PC-9 (cell line): ENCODE measurements around the gene IP6K3. TPM values are rescaled to one million over a fixed set of nuclear protein-coding genes. Genes with fewer than 3 reads are reported as not detected.

Source experiments
- BruUV-seq: library from RNA; stranded (reverse); fragments of 400-500 nt; replicated peaks from 2 replicates; lab custom pipeline; 2021; lab: Mats Ljungman, UMichigan
- CTCF ChIA-PET: fragments of 300-600 bp; sonication (Branson Sonifier 250); formaldehyde crosslinking; loops from one replicate; lab custom pipeline; 2022; ENCODE audit warnings: antibody characterized with exemption; lab: Charles Lee
- POLR2A ChIA-PET: fragments of 300-600 bp; sonication (Branson Sonifier 250); formaldehyde crosslinking; loops from one replicate; lab custom pipeline; 2022; ENCODE audit warnings: antibody characterized with exemption; ENCODE audit not compliant: unreplicated experiment; lab: Charles Lee
- DNase-seq, 2 experiments: peaks; one replicate each; pipeline versions ENCODE4 v3.0.0 to v3.0.0-alpha.2; 2015 to 2022; ENCODE audit warnings: mixed read lengths in 1 of 2
- H2AFZ ChIP-seq: fragments of 200-600 bp; sonication (generic); 2 replicates; pipeline ENCODE4 v1.8.1; 2017; ENCODE audit warnings: antibody characterized with exemption
- H3F3A ChIP-seq: fragments of 200-600 bp; sonication (generic); 2 replicates; pipeline ENCODE4 v1.8.1; 2017; ENCODE audit warnings: antibody characterized with exemption, mild to moderate bottlenecking, low read depth; ENCODE audit not compliant: insufficient read depth
- H3K27ac ChIP-seq: fragments of 200-600 bp; sonication (generic); 2 replicates; pipeline ENCODE4 v1.6.1; 2016; ENCODE audit warnings: mixed run types
- H3K27me3 ChIP-seq: fragments of 200-600 bp; sonication (generic); 2 replicates; pipeline ENCODE4 v1.6.1; 2016; ENCODE audit warnings: low read depth, mixed run types; ENCODE audit not compliant: insufficient read depth
- H3K36me3 ChIP-seq: fragments of 200-600 bp; sonication (generic); 2 replicates; pipeline ENCODE4 v1.6.1; 2016; ENCODE audit warnings: low read depth, mixed run types
- H3K4me1 ChIP-seq: fragments of 200-600 bp; sonication (generic); replicated peaks from 2 replicates; pipeline ENCODE4 v1.6.1; 2016; ENCODE audit warnings: mixed run types; ENCODE audit not compliant: insufficient read depth
- H3K4me2 ChIP-seq: fragments of 200-600 bp; sonication (generic); 2 replicates; pipeline ENCODE4 v1.6.1; 2017; ENCODE audit warnings: mixed run types
- H3K4me3 ChIP-seq: fragments of 200-600 bp; sonication (generic); 2 replicates; pipeline ENCODE4 v1.6.1; 2016; ENCODE audit warnings: mixed run types
- H3K79me2 ChIP-seq: fragments of 200-600 bp; sonication (generic); 2 replicates; pipeline ENCODE4 v1.6.1; 2017; ENCODE audit warnings: low read depth, mixed run types
- H3K9me2 ChIP-seq: fragments of 200-600 bp; sonication (generic); 2 replicates; pipeline ENCODE4 v1.8.1; 2017; ENCODE audit warnings: mild to moderate bottlenecking; ENCODE audit not compliant: insufficient read depth
- H3K9me3 ChIP-seq: fragments of 200-600 bp; sonication (generic); 2 replicates; pipeline ENCODE4 v1.8.1; 2016; ENCODE audit warnings: low read depth; ENCODE audit not compliant: insufficient read depth
- H4K20me1 ChIP-seq: fragments of 200-600 bp; sonication (generic); 2 replicates; pipeline ENCODE4 v1.8.1; 2017; ENCODE audit not compliant: insufficient read depth
- EZH2 ChIP-seq: fragments of 200-600 bp; sonication (generic); IDR thresholded peaks from 2 replicates; pipeline ENCODE4 v1.8.0; 2017; ENCODE audit warnings: antibody characterized with exemption, low read depth
- intact Hi-C: fragments of 100-400 bp; cut with micrococcal nuclease; formaldehyde crosslinking; loops from one replicate; pipeline ENCODE4 v1.10.0; 2022; ENCODE audit not compliant: unreplicated experiment
- total RNA-seq: library from RNA; stranded (reverse); gene quantifications from 2 replicates; pipeline ENCODE4 v1.2.3, GENCODE V29; 2021
- TF ChIP-seq, protein P1 (sequence below): fragments of 200-600 bp; sonication (generic); conservative IDR thresholded peaks from 2 replicates; pipeline ENCODE4 v1.6.1; 2017; ENCODE audit warnings: mixed run types, antibody characterized with exemption, mild to moderate bottlenecking, moderate library complexity

Gene IP6K3
- total RNA-seq, 1 experiment from 2014 or later = not detected

GRCh38 chr6:33678932-33679490 is 67.7 kb downstream of the IP6K3 start:
- H3K4me3 ChIP-seq = no peak overlapping the region
- no peaks in the 10 kb centered on the region for H3K79me2 ChIP-seq
- ChIA-PET POLR2A (no interaction called here), CTCF (no interaction called here)
- peaks cover 14% of the 10 kb centered on the region; the same call in 1 of the 2 replicates for H3F3A ChIP-seq
- no peak for DNase-seq
- intact Hi-C loops = no loop called here
- H4K20me1 ChIP-seq = no peaks in the 10 kb centered on the region
- H3K4me2 ChIP-seq = no peak overlapping the region
- peaks cover 25% of the 10 kb centered on the region for H3K36me3 ChIP-seq
- H3K9me3 ChIP-seq = no peaks in the 10 kb centered on the region
- TF ChIP-seq, protein P1, sequence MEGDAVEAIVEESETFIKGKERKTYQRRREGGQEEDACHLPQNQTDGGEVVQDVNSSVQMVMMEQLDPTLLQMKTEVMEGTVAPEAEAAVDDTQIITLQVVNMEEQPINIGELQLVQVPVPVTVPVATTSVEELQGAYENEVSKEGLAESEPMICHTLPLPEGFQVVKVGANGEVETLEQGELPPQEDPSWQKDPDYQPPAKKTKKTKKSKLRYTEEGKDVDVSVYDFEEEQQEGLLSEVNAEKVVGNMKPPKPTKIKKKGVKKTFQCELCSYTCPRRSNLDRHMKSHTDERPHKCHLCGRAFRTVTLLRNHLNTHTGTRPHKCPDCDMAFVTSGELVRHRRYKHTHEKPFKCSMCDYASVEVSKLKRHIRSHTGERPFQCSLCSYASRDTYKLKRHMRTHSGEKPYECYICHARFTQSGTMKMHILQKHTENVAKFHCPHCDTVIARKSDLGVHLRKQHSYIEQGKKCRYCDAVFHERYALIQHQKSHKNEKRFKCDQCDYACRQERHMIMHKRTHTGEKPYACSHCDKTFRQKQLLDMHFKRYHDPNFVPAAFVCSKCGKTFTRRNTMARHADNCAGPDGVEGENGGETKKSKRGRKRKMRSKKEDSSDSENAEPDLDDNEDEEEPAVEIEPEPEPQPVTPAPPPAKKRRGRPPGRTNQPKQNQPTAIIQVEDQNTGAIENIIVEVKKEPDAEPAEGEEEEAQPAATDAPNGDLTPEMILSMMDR = no peak
- TF ChIP-seq EZH2 = no peak
- no TSS peak for BruUV-seq
- no peaks in the 10 kb centered on the region for H3K9me2 ChIP-seq
- no peak overlapping the region for H2AFZ ChIP-seq
- H3K4me1 ChIP-seq = no peaks in the 10 kb centered on the region; the same call in 1 of the 2 replicates
- no peaks in the 10 kb centered on the region for H3K27me3 ChIP-seq
- H3K27ac ChIP-seq = no peak overlapping the region

DNA sequence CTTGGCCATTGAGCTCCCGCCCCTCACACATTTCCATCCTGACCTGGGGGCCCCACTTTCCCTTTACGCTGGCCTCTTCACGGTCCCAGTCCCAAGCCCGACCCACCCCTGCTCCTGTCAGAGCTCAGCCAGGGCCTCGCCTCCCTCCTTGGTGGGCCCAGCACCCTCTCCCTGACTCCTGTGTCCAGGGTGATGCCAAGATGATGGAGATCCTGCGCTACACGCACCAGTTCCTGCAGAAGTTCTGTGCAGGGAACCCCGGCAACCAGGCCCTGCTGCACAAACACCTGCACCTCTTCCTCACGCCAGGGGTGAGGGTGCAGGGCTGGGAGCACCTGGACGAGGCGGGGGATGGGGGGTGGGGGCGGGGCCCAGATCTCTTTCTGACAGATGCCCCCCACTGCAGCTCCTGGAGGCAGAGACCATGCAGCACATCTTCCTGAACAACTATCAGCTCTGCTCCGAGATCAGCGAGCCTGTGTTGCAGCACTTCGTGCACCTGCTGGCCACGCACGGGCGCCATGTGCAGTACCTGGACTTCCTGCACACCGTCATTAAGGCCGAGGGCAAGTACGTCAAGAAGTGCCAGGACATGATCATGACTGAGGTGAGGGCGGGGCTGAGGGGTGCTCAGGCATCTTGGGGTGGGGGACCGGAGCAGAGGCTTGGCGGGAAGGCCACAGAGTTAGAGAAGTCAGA is 68.3 kb downstream of the IP6K3 start:
- Histone ChIP-seq H4K20me1 (no peaks in the 10 kb centered on the region), H3K4me2 (no peak overlapping the region), H3K4me1 (peaks cover 3% of the 10 kb centered on the region), H2AFZ (no peak overlapping the region), H3K27me3 (no peaks in the 10 kb centered on the region), H3F3A (peaks cover 14% of the 10 kb centered on the region; the same call in 1 of the 2 replicates), H3K36me3 (peaks cover 30% of the 10 kb centered on the region), H3K9me2 (no peaks in the 10 kb centered on the region), H3K27ac (no peak overlapping the region), H3K9me3 (no peaks in the 10 kb centered on the region), H3K4me3 (no peak overlapping the region), H3K79me2 (no peaks in the 10 kb centered on the region)
- no TSS peak for BruUV-seq
- DNase-seq = no peak
- POLR2A ChIA-PET = no interaction called here
- intact Hi-C loops = no loop called here
- TF ChIP-seq, protein P1 = no peak
- no peak for TF ChIP-seq EZH2
- CTCF ChIA-PET = no interaction called here

DNA sequence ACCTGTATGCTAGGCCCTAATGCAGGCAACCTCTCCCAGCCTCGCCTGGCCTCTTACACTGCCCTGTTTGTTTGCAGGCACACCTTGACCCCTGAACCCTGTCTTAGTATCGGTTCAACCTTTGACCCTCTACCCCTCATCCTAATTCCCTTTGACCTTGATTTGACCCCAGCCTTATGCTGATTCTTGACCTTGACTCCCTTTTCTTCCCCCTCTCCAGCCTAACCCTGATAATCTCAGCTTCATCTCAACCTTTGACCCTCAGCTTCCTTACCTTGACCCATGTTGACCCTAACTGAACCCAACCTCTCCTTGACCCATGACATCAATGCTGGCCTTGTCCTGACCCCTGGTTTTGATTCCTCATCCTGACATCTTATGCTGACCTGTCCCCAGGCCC is 69.0 kb downstream of the IP6K3 start:
- ChIA-PET POLR2A (no interaction called here), CTCF (no interaction called here)
- Histone ChIP-seq H4K20me1 (no peaks in the 10 kb centered on the region), H3K4me3 (no peak overlapping the region), H3K4me2 (no peak overlapping the region), H2AFZ (no peak overlapping the region), H3K79me2 (no peaks in the 10 kb centered on the region), H3F3A (peaks cover 14% of the 10 kb centered on the region; the same call in 1 of the 2 replicates), H3K9me2 (no peaks in the 10 kb centered on the region), H3K27ac (no peak overlapping the region), H3K9me3 (no peaks in the 10 kb centered on the region), H3K36me3 (peaks cover 30% of the 10 kb centered on the region), H3K4me1 (peaks cover 9% of the 10 kb centered on the region), H3K27me3 (no peaks in the 10 kb centered on the region)
- TF ChIP-seq, protein P1 = no peak
- TF ChIP-seq EZH2 = no peak
- no TSS peak for BruUV-seq
- DNase-seq = no peak
- intact Hi-C loops = no loop called here
